Islet precursor cell (in vitro differentiated cells): ENCODE data around the gene CNOT3.
"Not testable (repeated sequence)": the region's sequence is repeated elsewhere in the genome, so short reads cannot be mapped to it uniquely, and the experiment has no call there.

Experiments used
- DNase-seq: peaks from one replicate; pipeline ENCODE4 v3.0.0-alpha.2; 2018

The CNOT3 gene

DNA sequence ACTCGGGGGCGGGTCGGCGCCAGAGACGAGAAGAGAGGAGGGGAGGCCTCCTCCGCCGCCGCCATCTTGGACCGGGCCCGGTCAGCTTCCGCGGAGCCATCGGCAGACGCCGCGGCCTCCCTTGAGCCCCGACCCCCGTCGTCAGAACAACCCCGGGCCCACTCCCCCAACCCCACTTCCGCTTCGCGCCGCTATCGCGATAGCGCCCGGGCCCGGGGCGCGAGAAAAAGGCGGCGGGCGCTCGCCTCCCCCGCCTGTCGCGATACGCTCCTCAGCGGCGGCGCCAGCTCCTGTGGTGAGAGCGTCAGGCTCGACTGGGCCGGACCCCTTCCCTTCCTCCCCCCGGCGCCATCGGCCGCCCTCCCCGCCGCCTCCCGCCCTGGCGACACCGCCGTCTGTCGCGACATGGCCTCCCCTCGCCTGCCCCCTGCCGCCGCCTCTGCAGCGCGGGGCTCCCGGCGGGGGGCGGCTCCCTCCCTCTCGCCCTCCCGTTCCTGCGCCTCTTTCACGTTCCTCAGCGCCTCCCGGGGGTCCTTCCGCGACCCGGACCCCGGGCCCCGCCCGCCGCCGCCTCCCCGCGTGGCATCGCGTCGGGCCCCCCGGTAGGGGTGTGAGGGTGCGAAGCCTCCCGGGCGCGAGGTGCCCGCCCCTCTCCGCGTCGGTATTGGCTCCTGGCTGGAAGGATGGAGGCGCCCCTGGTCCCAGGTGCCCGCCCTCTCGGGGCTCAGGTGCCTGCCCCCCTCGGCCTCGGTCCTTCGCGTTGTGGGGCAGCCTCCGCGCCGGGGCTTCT is at the start of gene CNOT3:
Gene CNOT3, plus strand, starts transcription at position 64 of the 790 bp plus-strand sequence. CDS start 5,217 bp downstream, outside the sequence.
- no peak for DNase-seq

DNA sequence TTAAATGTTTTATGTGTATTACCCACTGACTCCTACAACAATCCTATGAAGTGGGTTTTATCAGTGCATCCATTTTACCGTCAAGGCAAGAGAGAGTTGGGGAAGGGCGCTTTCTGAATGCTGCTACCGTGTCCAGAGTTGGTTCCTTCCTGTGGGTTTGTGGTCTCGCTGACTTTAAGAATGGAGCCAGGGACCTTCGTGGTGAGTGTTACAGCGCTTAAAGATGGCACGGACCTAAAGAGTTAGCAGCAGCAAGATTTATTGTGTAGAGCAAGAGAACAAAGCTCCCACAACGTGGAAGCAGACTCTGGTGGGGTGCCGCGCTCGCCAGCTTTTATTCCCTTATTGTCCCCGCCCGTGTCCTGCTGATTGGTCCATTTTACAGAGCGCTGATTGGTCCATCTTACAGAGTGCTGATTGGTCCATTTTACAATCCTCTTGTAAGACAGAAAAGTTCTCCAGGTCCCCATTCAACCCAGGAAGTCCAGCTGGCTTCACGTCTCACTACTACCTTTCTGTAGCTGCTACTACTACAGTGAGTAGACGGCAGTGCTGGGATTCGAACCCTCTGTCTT is 43.0 kb upstream of the CNOT3 start:
- DNase-seq: no peak

- no peak for DNase-seq
These were observed 42.3 kb upstream of the CNOT3 start for GRCh38 chr19:54095136-54095858.

DNA sequence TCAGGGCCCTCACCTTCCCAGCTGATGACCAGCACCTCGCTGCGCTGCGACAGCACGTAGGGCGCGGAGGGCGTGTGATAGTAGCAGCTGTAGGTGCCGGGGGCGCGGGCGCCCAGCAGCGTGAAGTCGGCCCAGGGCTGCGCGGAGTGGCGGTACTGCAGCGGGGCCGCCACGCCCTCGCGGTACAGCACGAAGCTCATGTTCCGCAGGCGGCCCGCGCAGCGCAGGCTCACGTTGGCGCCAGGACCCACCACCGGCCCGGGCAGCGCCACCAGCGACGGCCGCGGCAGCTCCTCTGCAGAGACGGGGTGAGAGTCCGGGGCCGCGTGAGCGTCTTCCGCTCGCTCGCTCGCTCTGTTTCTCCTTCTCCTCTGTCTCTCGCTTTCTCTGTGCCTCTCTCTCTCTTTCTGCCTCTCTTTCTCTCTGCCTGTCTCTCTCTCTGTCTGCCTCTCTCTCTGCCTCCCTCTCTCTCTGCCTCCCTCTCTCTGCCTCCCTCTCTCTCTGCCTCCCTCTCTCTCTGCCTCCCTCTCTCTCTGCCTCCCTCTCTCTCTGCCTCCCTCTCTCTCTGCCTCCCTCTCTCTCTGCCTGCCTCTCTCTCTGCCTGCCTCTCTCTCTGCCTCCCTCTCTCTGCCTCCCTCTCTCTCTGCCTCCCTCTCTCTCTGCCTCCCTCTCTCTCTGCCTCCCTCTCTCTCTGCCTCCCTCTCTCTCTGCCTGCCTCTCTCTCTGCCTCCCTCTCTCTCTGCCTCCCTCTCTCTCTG is 41.5 kb upstream of the CNOT3 start:
- peak; percentile 84 for DNase-seq

- no peak for DNase-seq
These were observed 40.9 kb upstream of the CNOT3 start for GRCh38 chr19:54096617-54097106.

GRCh38 chr19:54099190-54099902 is 38.2 kb upstream of the CNOT3 start:
- no peak for DNase-seq

GRCh38 chr19:54099903-54100255 is 37.7 kb upstream of the CNOT3 start:
- not testable (repeated sequence) for DNase-seq

DNA sequence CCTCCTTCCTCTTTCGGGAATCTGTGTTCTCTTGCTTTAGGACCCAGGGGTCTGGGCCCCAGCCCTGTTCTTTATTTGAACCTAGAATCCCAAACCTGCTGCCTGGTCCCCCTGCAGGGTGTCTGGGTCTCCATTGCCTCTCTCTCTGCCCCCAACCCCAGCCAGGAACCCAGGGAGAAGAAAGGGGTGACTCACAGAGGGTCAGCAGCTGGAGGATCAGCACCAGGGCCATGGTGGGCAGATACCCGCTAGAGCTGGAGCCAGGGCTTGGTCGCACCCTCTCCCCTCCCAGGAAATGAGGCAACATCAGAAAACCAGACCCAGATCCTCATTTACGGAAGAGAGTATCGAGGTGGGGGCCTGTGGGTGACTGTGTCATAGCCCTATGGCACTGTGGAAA is 37.0 kb upstream of the CNOT3 start, which contains the start of gene OSCAR:
Gene OSCAR, minus strand, starts transcription at position 243 of the 400 bp plus-strand sequence. Its CDS starts 11 bp downstream, at position 232.
- DNase-seq: no peak

DNA sequence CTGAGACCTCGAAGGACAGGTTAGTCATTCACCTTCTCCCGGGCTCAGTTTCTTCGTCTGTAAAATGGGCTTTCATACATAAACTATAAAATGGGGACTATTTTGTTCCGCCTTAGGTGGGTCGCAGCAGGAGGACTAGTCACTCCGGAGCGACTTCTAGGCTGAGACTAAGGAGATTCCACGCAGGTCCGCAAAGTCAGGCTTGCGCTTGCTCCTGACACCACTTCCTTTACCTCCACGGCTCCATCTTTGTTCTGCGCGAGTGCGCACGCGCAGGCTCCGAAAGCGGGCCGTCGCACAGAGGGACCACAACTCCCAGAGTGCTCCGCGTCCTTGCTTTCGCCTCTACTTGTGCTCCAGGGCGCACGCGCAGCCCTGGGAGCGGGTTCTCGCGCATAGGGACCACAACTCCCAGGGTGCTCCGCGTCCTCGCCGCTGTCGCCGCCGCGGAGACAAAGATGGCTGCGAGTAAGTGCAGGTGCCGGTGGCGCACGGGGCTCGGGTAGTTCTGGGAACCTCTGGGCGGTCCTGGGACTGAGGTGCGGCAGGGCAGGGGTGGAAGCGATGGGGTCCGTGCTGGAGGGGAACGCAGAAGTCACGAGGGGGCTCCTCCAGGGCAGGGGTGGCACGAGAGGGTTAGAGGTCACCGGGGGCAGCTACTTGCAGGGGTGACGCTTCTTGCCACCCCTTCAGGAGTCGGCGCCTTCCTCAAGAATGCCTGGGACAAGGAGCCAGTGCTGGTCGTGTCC is 35.0 kb upstream of the CNOT3 start, which contains the start of gene NDUFA3:
Gene NDUFA3, plus strand, starts transcription at position 435 of the 749 bp plus-strand sequence. Its CDS starts 24 bp downstream, at position 459.
- peak; percentile 99 for DNase-seq

GRCh38 chr19:54104998-54105715 is 32.4 kb upstream of the CNOT3 start:
- DNase-seq: no peak

GRCh38 chr19:54105796-54106195 is 31.8 kb upstream of the CNOT3 start:
- DNase-seq: no peak

- DNase-seq: no peak
These were observed 30.8 kb upstream of the CNOT3 start for GRCh38 chr19:54106716-54107115.

- DNase-seq: peak; percentile 33
These were observed 29.6 kb upstream of the CNOT3 start for GRCh38 chr19:54107876-54108490.

DNA sequence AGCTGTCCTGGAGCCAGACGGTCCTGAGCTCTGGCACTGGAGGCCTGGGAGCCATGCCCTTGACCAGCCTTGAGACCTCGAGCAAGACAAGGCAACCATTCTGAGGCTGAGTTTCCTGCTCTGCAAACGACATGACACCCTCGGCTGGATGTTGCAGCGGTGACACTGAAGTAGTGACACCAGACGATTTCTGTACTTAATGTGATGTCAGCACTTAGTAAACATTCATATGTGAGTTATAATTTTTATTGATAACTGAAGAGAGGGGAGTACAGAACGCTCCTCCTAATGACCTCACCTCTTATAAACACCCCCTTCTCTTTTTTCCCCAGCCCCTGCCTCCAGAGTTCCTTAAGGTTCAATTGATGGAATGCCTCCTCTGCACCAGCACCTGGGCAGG is 29.1 kb upstream of the CNOT3 start:
- DNase-seq: no peak

- DNase-seq: peak; percentile 59
These were observed 27.9 kb upstream of the CNOT3 start for GRCh38 chr19:54109651-54110050.

GRCh38 chr19:54114340-54115108 is 23.0 kb upstream of the CNOT3 start:
- DNase-seq: peak; percentile 71

- peak; percentile 97 for DNase-seq
These were observed 22.2 kb upstream of the CNOT3 start, which contains the start of the genes PRPF31 and TFPT for GRCh38 chr19:54115109-54116063. Gene PRPF31, plus strand, starts transcription at chr19:54115754. Its CDS starts 2,525 bp downstream, at chr19:54118279. Gene TFPT, minus strand, starts transcription at chr19:54115657. Its CDS starts 388 bp downstream, at chr19:54115269.

DNA sequence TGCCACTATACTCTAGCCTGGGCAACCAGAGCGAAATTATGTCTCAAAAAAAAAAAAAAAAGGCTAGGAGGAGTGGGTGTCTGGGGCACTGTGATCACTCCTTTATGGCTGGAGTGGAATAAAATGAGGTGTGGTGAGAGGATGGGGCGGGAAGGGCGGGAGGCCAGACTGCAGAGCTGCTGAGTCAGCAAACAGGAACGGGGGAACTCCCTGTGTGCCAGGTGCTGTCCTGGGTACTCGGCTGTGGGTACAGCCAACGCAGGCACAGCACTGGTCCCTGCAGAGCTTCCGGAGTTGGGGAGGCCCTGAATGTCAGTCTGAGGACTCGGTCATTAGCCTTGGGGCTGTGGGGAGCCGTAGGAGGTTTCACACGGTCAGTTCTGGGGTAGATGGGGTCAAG is 16.3 kb upstream of the CNOT3 start:
- DNase-seq: no peak
